GM12891 (cell line): Measurements from ENCODE around the gene FGF2.
A peak's percentile ranks its signal among the peaks of the same experiment; 100 is the strongest.

Experiments
- DNase-seq: peaks from one replicate; pipeline ENCODE4 v3.0.0; 2011; ENCODE audit warnings: low spot score; ENCODE audit not compliant: insufficient read length
- FAIRE-seq: peaks from 2 replicates; lab custom pipeline; 2011; peaks lifted over from hg19 to GRCh38; lab: Jason Lieb, UNC
- PAX5 ChIP-seq: IDR thresholded peaks from 2 replicates; pipeline ENCODE4 v1.6.1; 2011; ENCODE audit warnings: low read length, moderate library complexity, mild to moderate bottlenecking; ENCODE audit not compliant: insufficient read depth, severe bottlenecking
- POLR2A ChIP-seq: IDR thresholded peaks from 2 replicates; pipeline ENCODE4 v1.6.1; 2011; ENCODE audit warnings: low read depth, low read length, control low read depth
- POLR2AphosphoS5 ChIP-seq: IDR thresholded peaks from 2 replicates; pipeline ENCODE4 v1.6.1; 2011; ENCODE audit warnings: low read depth, low read length, control low read depth
- POU2F2 ChIP-seq: IDR thresholded peaks from 2 replicates; pipeline ENCODE4 v1.6.1; 2011; ENCODE audit warnings: low read depth, mild to moderate bottlenecking, control low read depth, low read length, moderate library complexity
- SPI1 ChIP-seq: IDR thresholded peaks from 2 replicates; pipeline ENCODE4 v1.6.1; 2011; ENCODE audit warnings: low read depth, low read length, control low read depth
- TAF1 ChIP-seq: IDR thresholded peaks from 2 replicates; pipeline ENCODE4 v1.6.1; 2011; ENCODE audit warnings: low read depth, low read length, control low read depth

Gene FGF2

GRCh38 chr4:122903766-122904288 lies 77.2 kb downstream of the FGF2 start:
- no peak for DNase-seq
- no peak for FAIRE-seq
- TF ChIP-seq POLR2A = no peak
- TF ChIP-seq POU2F2 = no peak
- no peak for TF ChIP-seq POLR2AphosphoS5
- TF ChIP-seq SPI1 = no peak
- no peak for TF ChIP-seq PAX5
- TF ChIP-seq TAF1 = no peak

- FAIRE-seq (no peak), DNase-seq (no peak)
- TF ChIP-seq POLR2A = no peak
- TF ChIP-seq POU2F2 = no peak
- TF ChIP-seq SPI1 = no peak
- no peak for TF ChIP-seq TAF1
- no peak for TF ChIP-seq PAX5
- no peak for TF ChIP-seq POLR2AphosphoS5
These were observed 80.3 kb downstream of the FGF2 start for GRCh38 chr4:122906859-122907305.

GRCh38 chr4:122908223-122908622 lies 81.6 kb downstream of the FGF2 start:
- FAIRE-seq (no peak), DNase-seq (no peak)
- TF ChIP-seq POU2F2 (no peak), PAX5 (no peak), SPI1 (no peak), POLR2AphosphoS5 (no peak), POLR2A (no peak), TAF1 (no peak)

GRCh38 chr4:122909683-122910082 lies 83.1 kb downstream of the FGF2 start:
- no peak for FAIRE-seq
- no peak for TF ChIP-seq POLR2AphosphoS5
- no peak for TF ChIP-seq POLR2A
- TF ChIP-seq SPI1 = no peak
- no peak for TF ChIP-seq PAX5
- no peak for TF ChIP-seq TAF1
- no peak for TF ChIP-seq POU2F2
- no peak for DNase-seq

- DNase-seq = no peak
These were observed 85.0 kb downstream of the FGF2 start for GRCh38 chr4:122911588-122911987.

GRCh38 chr4:122912810-122913575 lies 86.4 kb downstream of the FGF2 start:
- TF ChIP-seq TAF1 (no peak), POU2F2 (no peak), SPI1 (no peak), POLR2A (no peak), PAX5 (no peak)
- DNase-seq (no peak), FAIRE-seq (no peak)

More at GRCh38 chr4:122911588-122911987, 85.0 kb downstream of the FGF2 start:
- FAIRE-seq = no peak
- TF ChIP-seq POU2F2 (no peak), SPI1 (no peak), PAX5 (no peak), POLR2AphosphoS5 (no peak), TAF1 (no peak), POLR2A (no peak)

- no peak for TF ChIP-seq SPI1
- DNase-seq = no peak
- FAIRE-seq = peak; percentile 52
These were observed 87.8 kb downstream of the FGF2 start for GRCh38 chr4:122914292-122914904.

- no peak for TF ChIP-seq POU2F2
- TF ChIP-seq PAX5 = no peak
- TF ChIP-seq POLR2AphosphoS5 = no peak
- no peak for TF ChIP-seq TAF1
- TF ChIP-seq POLR2A = no peak
- TF ChIP-seq SPI1 = no peak
- no peak for FAIRE-seq
- no peak for DNase-seq
These were observed 88.3 kb downstream of the FGF2 start for GRCh38 chr4:122914938-122915337.

GRCh38 chr4:122917731-122918130 lies 91.1 kb downstream of the FGF2 start:
- TF ChIP-seq TAF1 (no peak), POU2F2 (no peak), POLR2AphosphoS5 (no peak), PAX5 (no peak), SPI1 (no peak), POLR2A (no peak)
- FAIRE-seq (no peak), DNase-seq (no peak)
